RWPE2 (cell line): ENCODE results near the gene SEMA4C.

Experiments used
- ATAC-seq: fragments of 200-7000 bp; cut with Tn5 transposase; 3 replicates; pipeline ENCODE4 v1.9.1; 2021; ENCODE audit warnings: low read depth
- DNase-seq: peaks from one replicate; pipeline ENCODE4 v3.0.0-alpha.2; 2020; ENCODE audit warnings: low spot score
- H3K27ac ChIP-seq: fragments of 450-650 bp; 2 replicates; pipeline ENCODE4 v1.5.1; 2017; ENCODE audit warnings: mild to moderate bottlenecking; ENCODE audit not compliant: poor library complexity, severe bottlenecking
- H3K27me3 ChIP-seq: fragments of 250-450 bp; sonication (Bioruptor Pico); 2 replicates; pipeline ENCODE4 v1.5.1; 2021; ENCODE audit warnings: mild to moderate bottlenecking, moderate library complexity; ENCODE audit not compliant: insufficient read depth, poor library complexity, severe bottlenecking
- H3K36me3 ChIP-seq: fragments of 250-450 bp; sonication (Bioruptor Pico); 2 replicates; pipeline ENCODE4 v1.5.1; 2020; ENCODE audit warnings: low read depth, mild to moderate bottlenecking, moderate library complexity
- H3K4me1 ChIP-seq: fragments of 250-450 bp; sonication (Bioruptor Pico); 2 replicates; pipeline ENCODE4 v1.5.1; 2021; ENCODE audit warnings: mild to moderate bottlenecking, moderate library complexity; ENCODE audit not compliant: insufficient read depth, poor library complexity, severe bottlenecking
- H3K4me3 ChIP-seq: fragments of 250-450 bp; sonication (Bioruptor Pico); 2 replicates; pipeline ENCODE4 v1.5.1; 2021; ENCODE audit warnings: mild to moderate bottlenecking, moderate library complexity; ENCODE audit not compliant: severe bottlenecking
- H3K9me3 ChIP-seq: fragments of 250-450 bp; sonication (Bioruptor Pico); 2 replicates; pipeline ENCODE4 v1.5.1; 2021; ENCODE audit warnings: mild to moderate bottlenecking, moderate library complexity; ENCODE audit not compliant: severe bottlenecking
- TF ChIP-seq, protein P1 (sequence below): fragments of 450-650 bp; IDR thresholded peaks from one replicate; pipeline ENCODE4 v1.5.1; 2017; ENCODE audit warnings: mild to moderate bottlenecking, moderate library complexity; ENCODE audit not compliant: poor library complexity, severe bottlenecking

The SEMA4C gene

GRCh38 chr2:96810783-96811192 is 59.1 kb downstream of the SEMA4C start:
- DNase-seq: no peak
- no peak for ATAC-seq
- TF ChIP-seq, protein P1, sequence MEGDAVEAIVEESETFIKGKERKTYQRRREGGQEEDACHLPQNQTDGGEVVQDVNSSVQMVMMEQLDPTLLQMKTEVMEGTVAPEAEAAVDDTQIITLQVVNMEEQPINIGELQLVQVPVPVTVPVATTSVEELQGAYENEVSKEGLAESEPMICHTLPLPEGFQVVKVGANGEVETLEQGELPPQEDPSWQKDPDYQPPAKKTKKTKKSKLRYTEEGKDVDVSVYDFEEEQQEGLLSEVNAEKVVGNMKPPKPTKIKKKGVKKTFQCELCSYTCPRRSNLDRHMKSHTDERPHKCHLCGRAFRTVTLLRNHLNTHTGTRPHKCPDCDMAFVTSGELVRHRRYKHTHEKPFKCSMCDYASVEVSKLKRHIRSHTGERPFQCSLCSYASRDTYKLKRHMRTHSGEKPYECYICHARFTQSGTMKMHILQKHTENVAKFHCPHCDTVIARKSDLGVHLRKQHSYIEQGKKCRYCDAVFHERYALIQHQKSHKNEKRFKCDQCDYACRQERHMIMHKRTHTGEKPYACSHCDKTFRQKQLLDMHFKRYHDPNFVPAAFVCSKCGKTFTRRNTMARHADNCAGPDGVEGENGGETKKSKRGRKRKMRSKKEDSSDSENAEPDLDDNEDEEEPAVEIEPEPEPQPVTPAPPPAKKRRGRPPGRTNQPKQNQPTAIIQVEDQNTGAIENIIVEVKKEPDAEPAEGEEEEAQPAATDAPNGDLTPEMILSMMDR: no peak
- Histone ChIP-seq H3K4me1 (no peaks in the 10 kb centered on the region), H3K9me3 (no peaks in the 10 kb centered on the region), H3K27ac (no peak overlapping the region), H3K27me3 (no peaks in the 10 kb centered on the region), H3K4me3 (no peak overlapping the region), H3K36me3 (no peaks in the 10 kb centered on the region)

GRCh38 chr2:96809951-96810782 is 59.7 kb downstream of the SEMA4C start:
- no peak for ATAC-seq
- H3K9me3 ChIP-seq: no peaks in the 10 kb centered on the region
- H3K4me1 ChIP-seq: no peaks in the 10 kb centered on the region
- TF ChIP-seq, protein P1: no peak
- H3K4me3 ChIP-seq: no peak overlapping the region
- no peak overlapping the region for H3K27ac ChIP-seq
- DNase-seq: no peak
- no peaks in the 10 kb centered on the region for H3K36me3 ChIP-seq
- H3K27me3 ChIP-seq: no peaks in the 10 kb centered on the region
